ENCODE measurements around the gene UGGT1.
"Not testable (repeated sequence)": the region's sequence is repeated elsewhere in the genome, so short reads cannot be mapped to it uniquely, and the experiment has no call there.

UGGT1 gene

GRCh38 chr2:128172191-128172590 lies 81.2 kb downstream of the UGGT1 start:
- no peak overlapping the region for H3K27ac ChIP-seq (ENCODE audit: low read depth, low read length)

DNA sequence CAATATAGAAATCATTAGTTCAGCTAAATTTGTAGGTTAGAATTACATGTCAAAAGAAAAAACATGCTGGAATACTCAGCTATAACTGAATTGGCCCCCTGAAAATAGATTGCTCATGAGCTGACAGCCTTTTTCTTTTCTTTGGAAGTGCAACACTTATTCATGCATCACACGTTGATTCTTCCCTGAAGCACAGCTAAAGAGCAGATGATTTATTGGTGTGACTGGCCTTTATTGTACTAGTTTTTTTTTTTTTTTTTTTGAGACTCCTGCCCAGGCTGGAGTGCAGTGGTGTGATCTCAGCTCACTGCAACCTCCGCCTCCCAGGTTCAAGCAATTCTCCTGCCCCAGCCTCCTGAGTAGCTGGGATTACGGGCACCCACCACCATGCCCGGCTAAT lies 83.1 kb downstream of the UGGT1 start:
- not testable (repeated sequence) for H3K9me2 ChIP-seq (replicated peaks; ENCODE audit: control insufficient read depth, low read length); H3K4me2 ChIP-seq (ENCODE audit: low read length); H3K27ac ChIP-seq (ENCODE audit: low read depth, low read length); H3K79me2 ChIP-seq (ENCODE audit: control insufficient read depth, low read length); H3K4me3 ChIP-seq (ENCODE audit: low read length); H3K27me3 ChIP-seq (ENCODE audit: control insufficient read depth, low read length); H4K20me1 ChIP-seq (ENCODE audit: control insufficient read depth, insufficient read depth, low read depth, low read length); H3F3A ChIP-seq (ENCODE audit: control insufficient read depth, insufficient read depth); H3K4me1 ChIP-seq (ENCODE audit: control insufficient read depth, low read length); H3K9me3 ChIP-seq (ENCODE audit: control insufficient read depth, insufficient read depth, low read length)
- H3K36me3 ChIP-seq (ENCODE audit: control insufficient read depth, low read length), result peaks cover 97% of the 10 kb centered on the region

More at GRCh38 chr2:128172191-128172590, 81.2 kb downstream of the UGGT1 start:
- H3K4me1 ChIP-seq (ENCODE audit: control insufficient read depth, low read length), result peaks cover 6% of the 10 kb centered on the region; the same call in 1 of the 2 replicates
- no peak overlapping the region for H3K4me3 ChIP-seq (ENCODE audit: low read length)
- H3K79me2 ChIP-seq (ENCODE audit: control insufficient read depth, low read length), result no peaks in the 10 kb centered on the region; the same call in 1 of the 2 replicates
- no peaks in the 10 kb centered on the region for H4K20me1 ChIP-seq (ENCODE audit: control insufficient read depth, insufficient read depth, low read depth, low read length)
- H3K9me3 ChIP-seq (ENCODE audit: control insufficient read depth, insufficient read depth, low read length), result no peaks in the 10 kb centered on the region
- H3F3A ChIP-seq (ENCODE audit: control insufficient read depth, insufficient read depth), result no peaks in the 10 kb centered on the region; the same call in none of the 2 replicates
- no peaks in the 10 kb centered on the region for H3K27me3 ChIP-seq (ENCODE audit: control insufficient read depth, low read length)
- no peak overlapping the region for H3K4me2 ChIP-seq (ENCODE audit: low read length)
- no peaks in the 10 kb centered on the region for H3K9me2 ChIP-seq (replicated peaks; ENCODE audit: control insufficient read depth, low read length)
- peaks cover 96% of the 10 kb centered on the region for H3K36me3 ChIP-seq (ENCODE audit: control insufficient read depth, low read length)
- no peak for TF ChIP-seq EZH2phosphoT487 (IDR thresholded peaks at IDR 0.05; ENCODE audit: borderline replicate concordance, low read length)
- TF ChIP-seq, protein P1, sequence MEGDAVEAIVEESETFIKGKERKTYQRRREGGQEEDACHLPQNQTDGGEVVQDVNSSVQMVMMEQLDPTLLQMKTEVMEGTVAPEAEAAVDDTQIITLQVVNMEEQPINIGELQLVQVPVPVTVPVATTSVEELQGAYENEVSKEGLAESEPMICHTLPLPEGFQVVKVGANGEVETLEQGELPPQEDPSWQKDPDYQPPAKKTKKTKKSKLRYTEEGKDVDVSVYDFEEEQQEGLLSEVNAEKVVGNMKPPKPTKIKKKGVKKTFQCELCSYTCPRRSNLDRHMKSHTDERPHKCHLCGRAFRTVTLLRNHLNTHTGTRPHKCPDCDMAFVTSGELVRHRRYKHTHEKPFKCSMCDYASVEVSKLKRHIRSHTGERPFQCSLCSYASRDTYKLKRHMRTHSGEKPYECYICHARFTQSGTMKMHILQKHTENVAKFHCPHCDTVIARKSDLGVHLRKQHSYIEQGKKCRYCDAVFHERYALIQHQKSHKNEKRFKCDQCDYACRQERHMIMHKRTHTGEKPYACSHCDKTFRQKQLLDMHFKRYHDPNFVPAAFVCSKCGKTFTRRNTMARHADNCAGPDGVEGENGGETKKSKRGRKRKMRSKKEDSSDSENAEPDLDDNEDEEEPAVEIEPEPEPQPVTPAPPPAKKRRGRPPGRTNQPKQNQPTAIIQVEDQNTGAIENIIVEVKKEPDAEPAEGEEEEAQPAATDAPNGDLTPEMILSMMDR (IDR thresholded peaks at IDR 0.05; ENCODE audit: low read depth, low read length, poor library complexity, severe bottlenecking), result no peak

DNA sequence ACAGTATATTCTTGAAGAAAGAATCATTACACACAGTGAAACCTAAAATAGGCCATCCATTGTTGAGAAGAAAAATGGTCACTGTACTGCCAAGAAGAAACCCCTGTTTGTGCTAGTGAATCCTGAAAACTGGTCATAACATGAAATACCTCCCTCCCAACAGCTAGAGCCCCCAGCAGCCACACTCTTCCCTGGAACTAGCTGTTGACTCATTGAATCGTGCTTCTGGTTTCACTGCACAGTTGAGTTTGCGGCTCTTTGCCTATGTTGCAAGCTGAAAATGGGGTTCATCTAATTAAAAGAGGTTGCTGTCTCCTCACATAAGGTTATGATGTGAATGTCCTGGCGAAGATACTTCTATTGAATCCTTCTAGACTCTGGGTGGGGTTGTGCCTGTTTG lies 86.3 kb downstream of the UGGT1 start:
- Histone ChIP-seq H3K9me3 (ENCODE audit: control insufficient read depth, insufficient read depth, low read length) (no peaks in the 10 kb centered on the region), H3K79me2 (ENCODE audit: control insufficient read depth, low read length) (no peaks in the 10 kb centered on the region), H3K9me2 (replicated peaks; ENCODE audit: control insufficient read depth, low read length) (no peaks in the 10 kb centered on the region), H4K20me1 (ENCODE audit: control insufficient read depth, insufficient read depth, low read depth, low read length) (no peaks in the 10 kb centered on the region), H3K27ac (ENCODE audit: low read depth, low read length) (no peak overlapping the region), H3K27me3 (ENCODE audit: control insufficient read depth, low read length) (no peaks in the 10 kb centered on the region), H3K36me3 (ENCODE audit: control insufficient read depth, low read length) (peaks cover 98% of the 10 kb centered on the region), H3F3A (ENCODE audit: control insufficient read depth, insufficient read depth) (no peaks in the 10 kb centered on the region; the same call in 1 of the 2 replicates), H3K4me3 (ENCODE audit: low read length) (no peak overlapping the region), H3K4me1 (ENCODE audit: control insufficient read depth, low read length) (no peaks in the 10 kb centered on the region), H3K4me2 (ENCODE audit: low read length) (no peak overlapping the region)
- TF ChIP-seq, protein P1 (IDR thresholded peaks at IDR 0.05; ENCODE audit: low read depth, low read length, poor library complexity, severe bottlenecking), result no peak
- TF ChIP-seq EZH2phosphoT487 (IDR thresholded peaks at IDR 0.05; ENCODE audit: borderline replicate concordance, low read length), result no peak

- Histone ChIP-seq H4K20me1 (ENCODE audit: control insufficient read depth, insufficient read depth, low read depth, low read length) (no peaks in the 10 kb centered on the region), H3F3A (ENCODE audit: control insufficient read depth, insufficient read depth) (no peaks in the 10 kb centered on the region; the same call in 1 of the 2 replicates), H3K27ac (ENCODE audit: low read depth, low read length) (no peak overlapping the region), H3K9me2 (replicated peaks; ENCODE audit: control insufficient read depth, low read length) (no peaks in the 10 kb centered on the region), H3K79me2 (ENCODE audit: control insufficient read depth, low read length) (no peaks in the 10 kb centered on the region), H3K9me3 (ENCODE audit: control insufficient read depth, insufficient read depth, low read length) (no peaks in the 10 kb centered on the region), H3K4me2 (ENCODE audit: low read length) (no peak overlapping the region), H3K4me3 (ENCODE audit: low read length) (no peak overlapping the region), H3K4me1 (ENCODE audit: control insufficient read depth, low read length) (no peaks in the 10 kb centered on the region), H3K27me3 (ENCODE audit: control insufficient read depth, low read length) (no peaks in the 10 kb centered on the region), H3K36me3 (ENCODE audit: control insufficient read depth, low read length) (peaks cover 95% of the 10 kb centered on the region)
- TF ChIP-seq, protein P1 (IDR thresholded peaks at IDR 0.05; ENCODE audit: low read depth, low read length, poor library complexity, severe bottlenecking), result no peak
- TF ChIP-seq EZH2phosphoT487 (IDR thresholded peaks at IDR 0.05; ENCODE audit: borderline replicate concordance, low read length), result no peak
These were observed 87.2 kb downstream of the UGGT1 start for GRCh38 chr2:128178149-128178649.

Data from DOHH2 (cell line).